Colon (tissue), 2 donors: Measurements from ENCODE around the gene IGFL4.

Experiments used
- FAIRE-seq: peaks from 2 replicates; lab custom pipeline; 2012; peaks lifted over from hg19 to GRCh38; lab: Jason Lieb, UNC
- donor health status: control.
- donor health status: control.

The IGFL4 gene

DNA sequence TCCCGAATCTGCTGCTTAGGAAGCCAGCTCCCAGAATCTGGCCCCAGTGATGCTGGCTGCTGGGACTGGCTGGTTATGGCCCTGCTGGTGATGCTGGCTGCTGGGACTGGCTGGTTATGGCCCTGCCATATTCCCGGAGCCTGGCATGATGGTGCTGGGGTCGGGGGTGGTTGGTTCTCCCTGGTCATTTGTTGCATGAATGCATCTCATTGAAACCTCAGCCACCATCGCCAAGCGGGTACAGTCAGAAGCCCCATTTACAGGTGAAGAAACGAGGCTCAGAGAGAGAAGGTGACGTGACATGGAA, 20.0 kb downstream of the IGFL4 start:
- FAIRE-seq, result no peak

DNA sequence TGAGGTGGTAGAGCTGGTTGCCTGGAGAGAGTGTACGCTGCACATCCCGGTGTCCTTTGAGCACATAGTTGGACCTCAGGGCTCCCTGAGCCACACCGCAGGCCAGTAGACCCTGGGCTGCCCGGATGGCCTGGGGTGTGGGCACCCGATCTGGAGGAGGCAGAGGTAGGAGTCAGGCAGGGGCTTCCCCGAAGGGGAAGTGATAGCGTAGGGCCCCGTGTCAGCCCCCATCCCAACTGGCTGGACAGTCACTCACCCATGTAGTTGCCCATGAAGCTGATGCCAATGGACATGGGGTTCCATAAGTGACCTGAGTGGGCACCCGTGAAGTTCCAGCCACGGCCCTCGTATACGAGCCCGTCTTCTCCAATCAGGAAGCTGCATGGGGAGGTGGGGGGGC, 21.5 kb downstream of the IGFL4 start:
- no peak for FAIRE-seq

DNA sequence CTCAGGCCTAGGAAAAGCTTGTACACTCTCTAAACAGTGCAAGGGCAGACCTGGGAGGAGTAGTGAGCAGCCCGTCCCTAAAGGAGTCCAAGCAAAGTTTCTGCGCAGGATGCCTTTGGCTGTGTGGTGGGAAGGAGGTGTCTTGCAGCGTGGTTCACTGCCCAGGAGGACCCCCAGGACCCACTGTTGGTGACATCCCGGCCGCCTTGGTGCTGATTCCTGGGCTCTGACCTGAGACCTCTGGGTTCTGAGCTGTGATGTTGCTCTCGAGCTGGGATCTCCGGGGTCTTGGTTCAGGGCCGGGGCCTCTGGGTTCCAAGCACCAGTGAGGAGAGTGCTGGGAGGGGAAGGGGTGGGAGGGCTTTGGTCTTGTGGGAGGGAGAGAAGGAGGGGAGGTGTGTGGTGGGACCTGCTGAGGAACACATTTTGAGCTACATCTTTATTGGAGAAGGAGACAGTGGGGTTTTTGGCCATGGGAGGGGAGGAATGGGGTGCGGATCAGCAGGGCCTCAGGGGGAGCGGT, 22.0 kb downstream of the IGFL4 start:
- FAIRE-seq, result no peak

DNA sequence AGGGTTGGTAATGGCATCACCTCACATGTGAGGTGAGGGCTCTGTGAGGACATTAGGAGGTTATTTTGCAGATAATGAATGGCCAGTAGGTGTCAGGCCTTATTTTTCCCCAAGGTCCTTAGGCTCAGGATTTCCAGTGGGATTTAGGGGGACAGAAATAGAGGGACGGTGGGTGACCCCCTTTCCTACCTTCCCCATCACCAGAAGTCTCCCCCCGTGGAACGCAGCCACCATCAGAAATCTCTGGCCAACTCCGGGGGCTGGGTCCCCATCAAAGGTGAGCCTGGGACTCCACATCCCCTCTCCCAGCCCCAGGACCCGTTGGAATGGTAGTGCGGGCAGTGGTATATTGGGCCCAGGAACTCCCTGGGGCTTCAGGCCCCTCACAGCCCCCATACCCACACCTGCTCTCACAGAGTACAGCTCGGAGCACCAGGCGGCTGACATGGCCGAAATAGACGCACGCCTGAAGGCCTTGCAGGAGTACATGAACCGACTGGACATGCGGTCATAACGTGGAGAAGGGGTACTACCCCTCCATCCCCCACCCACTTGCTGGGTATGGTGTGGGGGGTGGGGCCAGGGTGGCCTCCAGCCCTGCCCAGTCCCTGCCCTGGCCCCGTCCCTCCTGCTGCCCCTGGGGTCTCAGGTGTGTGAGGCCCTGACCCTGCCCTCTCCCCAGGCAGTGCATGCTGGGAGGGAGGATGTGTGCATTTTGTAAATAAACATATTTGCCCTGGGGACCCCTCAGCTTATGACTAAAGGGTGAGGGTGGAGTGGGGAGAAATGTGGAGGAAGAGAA, 22.7 kb downstream of the IGFL4 start:
- no peak for FAIRE-seq

DNA sequence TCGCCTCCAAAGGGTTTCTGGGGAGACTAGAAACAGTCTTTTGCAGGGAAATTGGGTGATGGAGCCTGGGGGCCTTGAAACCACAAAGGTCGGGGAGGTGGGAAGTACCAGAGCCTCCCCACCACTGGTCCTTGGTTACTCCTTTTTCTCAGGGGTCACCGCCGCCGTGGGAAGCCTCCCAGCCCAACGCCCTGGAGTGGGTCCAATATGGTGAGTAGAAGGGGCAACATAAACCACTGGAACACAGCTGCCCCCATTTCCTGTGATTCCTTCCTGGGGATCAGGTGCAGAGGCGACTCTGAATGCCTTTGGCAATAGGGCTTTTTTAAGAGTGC, 23.7 kb downstream of the IGFL4 start:
- no peak for FAIRE-seq

DNA sequence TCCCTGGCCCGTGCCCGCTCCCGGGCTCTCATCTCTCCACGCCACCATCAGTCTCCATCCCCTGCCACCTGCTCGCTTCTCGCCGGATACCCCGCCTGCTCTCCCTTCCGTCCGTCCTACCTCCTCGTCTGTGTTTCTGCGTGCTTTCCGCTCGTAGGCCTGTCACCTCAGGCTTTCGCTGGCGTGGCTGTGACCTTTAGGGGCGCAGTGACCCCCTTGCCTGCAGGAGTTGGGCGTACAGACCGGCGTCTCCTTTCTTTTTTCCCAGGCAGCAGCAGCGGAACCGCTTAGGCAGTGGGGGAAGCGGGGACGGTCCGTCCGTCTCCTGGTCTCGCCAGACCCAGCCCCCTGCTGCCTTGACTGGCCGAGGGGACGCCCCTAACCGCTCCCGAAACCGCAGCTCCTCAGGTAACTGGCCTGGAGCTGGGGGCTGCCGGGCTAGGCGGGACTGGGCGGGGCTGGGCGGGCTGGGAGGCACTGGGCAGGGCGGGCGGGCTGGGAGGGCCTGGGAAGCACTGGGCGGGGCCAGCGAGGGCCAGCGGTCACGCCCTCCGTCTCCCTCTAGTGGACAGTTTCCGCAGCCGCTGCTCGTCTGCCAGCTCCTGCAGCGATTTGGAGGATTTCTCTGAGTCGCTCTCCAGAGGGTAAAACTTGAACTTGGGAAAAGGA, 24.2 kb downstream of the IGFL4 start:
- FAIRE-seq, result no peak

DNA sequence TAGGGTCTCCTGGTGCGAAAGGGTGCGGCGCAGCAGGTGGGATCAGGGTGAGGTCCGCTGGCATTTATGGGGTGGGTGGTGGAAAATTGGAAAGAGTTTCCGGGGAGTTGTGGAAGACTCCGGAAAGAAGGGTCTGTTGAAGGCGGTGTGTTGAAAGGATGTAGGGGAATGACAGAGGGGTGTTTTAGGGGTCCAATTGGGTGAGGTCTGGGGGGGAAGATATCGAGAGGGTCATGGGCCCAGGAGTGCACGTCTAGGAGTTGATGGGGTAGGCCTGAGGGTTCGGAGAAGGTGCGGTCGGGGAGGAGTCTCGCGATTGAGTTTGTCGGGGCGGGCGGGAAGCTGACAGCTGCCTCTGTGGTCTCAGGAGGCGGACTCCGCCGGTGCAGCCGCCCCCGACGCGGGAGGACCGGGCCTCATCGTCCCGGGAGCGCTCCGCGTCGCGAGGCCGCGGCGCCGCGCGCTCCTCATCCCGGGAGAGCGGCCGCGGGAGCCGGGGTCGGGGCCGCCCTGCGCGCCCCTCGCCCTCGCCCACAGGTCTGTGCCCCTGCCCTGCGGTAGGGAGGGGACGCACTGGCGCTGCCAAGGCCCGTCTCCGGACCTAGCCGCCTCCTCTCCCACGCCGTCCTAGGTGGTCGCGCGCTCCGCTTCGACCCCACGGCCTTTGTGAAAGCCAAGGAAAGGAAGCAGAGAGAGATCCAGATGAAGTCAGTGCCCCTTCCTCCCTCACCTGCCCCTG, 24.9 kb downstream of the IGFL4 start:
- FAIRE-seq, result no peak

DNA sequence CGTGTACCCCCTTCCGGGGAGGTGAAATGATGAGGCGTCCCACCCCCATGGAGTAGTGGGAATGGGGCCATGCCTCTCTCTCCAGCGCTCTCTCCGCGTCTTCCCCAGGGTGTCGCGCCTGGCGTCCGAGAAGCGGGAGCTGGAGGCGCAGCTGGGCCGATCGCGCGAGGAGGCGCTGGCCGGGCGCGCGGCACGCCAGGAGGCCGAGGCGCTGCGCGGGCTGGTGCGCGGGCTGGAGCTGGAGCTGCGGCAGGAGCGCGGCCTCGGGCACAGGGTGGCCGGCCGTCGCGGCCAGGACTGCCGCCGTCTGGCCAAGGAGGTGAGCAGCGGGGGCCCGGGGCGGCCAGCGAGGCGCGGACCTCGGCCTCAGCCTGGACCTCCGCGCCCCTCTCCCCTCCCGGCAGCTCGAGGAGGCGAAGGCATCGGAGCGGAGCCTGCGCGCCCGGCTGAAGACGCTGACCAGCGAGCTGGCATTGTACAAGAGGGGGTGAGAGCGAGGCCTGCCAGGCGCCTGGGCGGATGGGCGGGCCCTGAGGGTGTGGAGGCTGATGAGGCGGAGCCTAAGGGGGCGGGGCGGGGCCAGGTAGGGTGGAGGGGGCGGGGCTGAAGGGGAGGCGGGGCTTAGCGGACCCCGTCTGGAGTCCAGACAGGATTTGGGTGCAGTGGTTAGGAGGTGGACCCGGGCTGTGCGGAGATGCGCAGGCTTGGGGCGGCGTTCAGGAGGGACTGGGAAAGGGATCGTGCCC, 25.7 kb downstream of the IGFL4 start:
- FAIRE-seq, result no peak

DNA sequence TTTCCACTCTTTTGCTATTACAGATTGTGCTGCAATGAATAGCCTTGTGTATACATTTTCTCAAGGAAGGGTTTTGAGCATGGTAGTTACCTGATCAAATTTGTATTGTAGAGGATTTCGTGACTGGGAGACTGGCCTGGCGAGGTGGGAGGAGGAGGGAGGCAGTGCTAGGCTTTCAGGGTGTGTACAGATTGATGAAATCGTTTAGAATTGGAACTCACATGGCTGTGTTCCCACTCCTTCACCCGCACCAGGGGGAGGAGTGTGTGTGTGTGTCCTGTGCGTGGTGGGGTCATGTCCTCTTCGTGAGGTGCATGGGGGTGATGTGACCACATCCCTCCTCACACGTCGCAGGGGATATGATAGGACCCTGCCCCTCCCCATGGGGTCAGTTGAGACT, 26.3 kb downstream of the IGFL4 start:
- FAIRE-seq, result no peak

DNA sequence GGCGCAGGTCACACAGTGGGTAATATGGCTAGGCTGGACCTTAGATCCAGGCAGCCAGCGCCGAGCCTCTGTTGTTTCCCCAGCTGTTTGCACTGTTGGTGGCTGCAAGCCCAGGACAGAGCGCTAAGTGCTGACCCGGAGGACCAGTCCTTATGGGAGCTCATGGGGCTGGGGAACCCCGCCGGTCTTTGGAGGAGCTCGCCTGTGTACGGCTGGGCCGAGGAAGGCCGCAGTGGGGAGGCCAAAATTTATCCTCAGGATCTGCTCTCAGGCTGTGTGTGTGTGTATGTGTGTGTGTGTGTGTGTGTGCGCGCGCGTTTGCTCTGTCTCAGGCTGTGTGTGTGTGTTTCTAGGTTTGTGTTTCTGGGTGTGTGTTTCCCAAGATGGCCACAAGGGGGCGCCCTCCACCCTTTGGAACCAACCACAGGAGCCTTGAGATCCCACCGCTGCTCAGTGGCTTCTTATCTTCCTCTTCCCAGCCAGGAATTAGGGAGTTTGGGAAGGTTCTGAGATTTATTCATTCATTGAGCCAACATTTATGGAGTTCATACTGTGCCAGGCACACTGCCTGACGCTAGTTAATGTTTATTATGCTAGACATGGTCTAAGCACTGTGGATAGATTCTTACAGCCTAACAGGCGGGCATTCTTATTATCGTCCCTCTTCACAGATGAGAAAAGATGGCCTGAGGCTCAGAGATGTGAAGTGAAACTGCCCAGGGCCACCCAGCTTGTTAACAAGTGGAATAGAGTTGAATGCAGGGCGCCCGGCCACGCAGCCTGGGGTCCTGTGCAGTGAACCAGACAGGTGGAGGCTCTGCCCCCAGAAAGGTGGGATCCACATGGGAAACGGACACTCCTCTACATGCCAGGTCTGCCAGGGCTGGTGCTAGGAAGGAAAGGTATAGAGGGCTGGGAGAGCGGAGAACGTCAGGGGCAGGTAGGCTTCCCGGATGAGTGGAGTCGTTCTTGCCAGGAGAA, 31.0 kb downstream of the IGFL4 start:
- no peak for FAIRE-seq

DNA sequence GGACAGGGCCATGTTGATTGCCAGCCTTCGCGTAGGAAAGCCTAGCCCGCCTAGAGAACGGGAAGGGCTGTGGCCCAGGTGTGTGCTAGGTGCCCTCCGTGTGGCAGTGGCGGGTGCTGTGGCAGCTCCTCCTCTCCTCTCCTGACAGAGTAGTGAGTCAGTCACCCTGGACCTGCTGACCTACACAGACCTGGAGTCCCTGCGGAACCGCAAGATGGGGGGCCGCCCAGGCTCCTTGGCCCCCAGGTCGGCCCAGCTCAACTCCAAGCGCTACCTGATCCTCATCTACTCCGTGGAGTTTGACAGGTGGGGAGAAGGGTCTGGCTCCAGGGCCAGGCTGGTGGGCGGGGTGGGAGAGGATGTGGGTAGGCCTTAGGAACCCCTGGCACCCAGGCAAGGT, 34.4 kb downstream of the IGFL4 start:
- FAIRE-seq, result no peak

DNA sequence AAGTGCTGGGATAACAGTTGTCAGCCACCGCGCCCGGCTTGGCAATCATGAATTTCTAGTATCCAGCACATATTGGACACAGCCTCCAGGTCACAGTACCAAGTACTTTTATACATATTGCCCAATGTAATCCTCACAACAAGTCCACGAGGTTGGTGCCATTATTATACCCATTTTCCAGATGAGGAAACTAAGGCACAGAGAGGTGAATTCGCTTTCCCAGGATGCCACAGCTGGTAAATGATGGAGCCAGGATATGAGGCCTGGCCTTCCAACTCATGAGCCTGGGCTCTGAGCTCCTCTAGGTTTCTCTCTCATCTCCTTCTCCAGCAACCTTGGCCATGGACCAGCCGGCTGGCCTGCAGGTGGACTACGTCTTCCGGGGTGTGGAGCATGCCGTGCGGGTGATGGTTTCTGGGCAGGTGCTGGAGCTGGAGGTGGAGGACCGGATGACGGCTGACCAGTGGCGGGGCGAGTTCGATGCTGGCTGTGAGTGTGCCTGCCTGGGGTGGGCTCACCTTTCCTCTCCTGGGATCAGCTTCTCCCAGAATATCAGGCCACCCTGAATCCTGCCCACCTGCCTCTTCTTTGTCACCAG, 38.0 kb downstream of the IGFL4 start:
- FAIRE-seq, result no peak

DNA sequence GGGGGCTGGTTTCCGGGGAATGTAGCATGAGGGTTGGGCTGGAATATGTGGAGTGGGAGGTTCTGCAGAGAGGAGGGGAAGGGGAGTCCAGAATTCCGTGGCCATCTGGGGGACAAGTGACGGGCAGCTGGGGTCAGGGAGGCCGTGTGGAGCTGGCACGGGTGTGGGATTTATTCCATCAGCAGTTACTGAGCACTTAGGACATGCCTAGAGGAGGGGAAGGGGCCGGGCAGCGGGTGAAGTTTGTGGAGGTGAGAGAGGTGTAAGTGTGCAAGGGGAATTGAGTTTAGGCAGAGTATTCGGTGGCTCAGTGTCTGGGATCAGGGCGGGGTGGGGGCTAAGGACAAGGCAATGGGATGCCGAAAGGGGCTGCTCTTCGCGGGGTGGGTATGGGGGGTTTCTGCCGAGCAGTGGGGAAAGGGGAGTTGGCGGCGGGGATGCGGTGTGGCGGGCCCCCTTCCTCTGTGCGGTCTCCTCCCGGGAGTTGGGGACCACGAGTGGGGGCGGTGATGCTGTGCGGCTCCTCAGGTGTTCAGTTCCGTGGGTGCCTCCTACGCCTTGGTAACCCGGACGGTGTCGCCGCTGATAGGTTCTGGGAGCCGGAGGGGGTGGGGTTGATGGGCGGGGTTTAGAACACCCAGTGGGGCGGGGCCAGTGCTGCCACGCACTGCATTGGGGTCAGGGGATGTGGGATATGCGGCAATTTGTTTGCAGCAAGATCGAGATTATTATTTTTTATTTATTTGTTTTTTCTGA, 40.1 kb downstream of the IGFL4 start:
- no peak for FAIRE-seq

DNA sequence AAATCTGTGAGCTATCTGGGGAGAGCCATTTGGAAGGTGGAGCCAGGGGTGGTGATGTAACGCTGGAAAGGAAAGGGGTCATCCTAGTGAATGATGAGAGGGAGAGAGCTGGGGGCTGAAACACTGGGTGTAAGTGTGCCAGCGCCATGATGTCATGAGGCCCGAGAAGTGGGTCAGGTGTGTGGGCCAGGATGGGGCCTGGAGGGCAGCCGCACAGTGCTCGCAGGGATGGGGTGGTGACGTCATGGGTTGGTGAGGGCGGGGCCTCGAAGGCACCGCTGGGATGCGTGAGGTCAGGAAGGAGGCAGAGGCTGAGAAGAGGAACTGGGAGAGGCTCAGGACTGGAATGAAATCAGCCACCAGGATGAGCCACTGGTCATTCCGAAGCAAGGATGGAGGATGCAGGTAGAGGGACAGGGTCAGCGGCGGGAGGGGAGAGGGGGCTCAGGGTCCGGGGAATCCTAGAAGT, 41.1 kb downstream of the IGFL4 start:
- no peak for FAIRE-seq

DNA sequence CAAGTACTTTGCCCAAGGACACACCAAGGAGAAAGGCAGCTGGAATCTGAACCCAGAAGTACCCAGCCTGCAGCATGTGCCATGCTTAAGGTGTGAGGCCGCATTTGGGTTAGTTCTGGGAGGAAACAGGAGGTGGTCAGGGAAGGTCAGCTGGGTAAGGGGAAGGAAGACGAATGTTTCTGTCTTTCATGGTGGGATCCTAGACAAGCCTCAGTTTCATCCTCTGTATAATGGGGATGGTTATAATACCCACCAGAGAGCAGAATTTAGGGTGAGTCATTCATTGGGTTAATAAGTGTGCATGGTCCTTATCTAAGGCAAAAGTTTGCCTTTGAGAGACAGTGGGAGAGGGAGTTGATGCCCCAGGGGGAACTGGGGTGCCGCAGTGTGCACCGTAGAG, 42.0 kb downstream of the IGFL4 start:
- no peak for FAIRE-seq

DNA sequence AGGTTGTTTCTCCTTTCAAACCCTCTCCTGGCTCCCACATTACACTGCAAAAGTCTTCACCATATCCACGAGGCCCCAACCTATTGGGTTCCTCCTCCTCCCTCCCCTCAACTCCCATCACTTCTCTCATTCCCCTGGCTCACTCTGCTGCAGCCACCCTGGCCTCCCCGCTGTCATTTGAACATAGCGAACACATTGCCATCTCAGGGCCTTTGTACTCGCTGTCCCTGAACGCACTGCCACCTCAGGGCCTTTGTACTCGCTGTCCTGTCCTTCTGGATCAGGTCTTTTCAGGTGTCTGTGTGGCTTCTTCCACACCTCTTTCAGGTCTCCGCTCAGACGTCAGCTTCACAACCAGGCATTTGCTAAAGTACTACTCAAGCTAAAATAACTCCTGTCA, 43.9 kb downstream of the IGFL4 start:
- no peak for FAIRE-seq

DNA sequence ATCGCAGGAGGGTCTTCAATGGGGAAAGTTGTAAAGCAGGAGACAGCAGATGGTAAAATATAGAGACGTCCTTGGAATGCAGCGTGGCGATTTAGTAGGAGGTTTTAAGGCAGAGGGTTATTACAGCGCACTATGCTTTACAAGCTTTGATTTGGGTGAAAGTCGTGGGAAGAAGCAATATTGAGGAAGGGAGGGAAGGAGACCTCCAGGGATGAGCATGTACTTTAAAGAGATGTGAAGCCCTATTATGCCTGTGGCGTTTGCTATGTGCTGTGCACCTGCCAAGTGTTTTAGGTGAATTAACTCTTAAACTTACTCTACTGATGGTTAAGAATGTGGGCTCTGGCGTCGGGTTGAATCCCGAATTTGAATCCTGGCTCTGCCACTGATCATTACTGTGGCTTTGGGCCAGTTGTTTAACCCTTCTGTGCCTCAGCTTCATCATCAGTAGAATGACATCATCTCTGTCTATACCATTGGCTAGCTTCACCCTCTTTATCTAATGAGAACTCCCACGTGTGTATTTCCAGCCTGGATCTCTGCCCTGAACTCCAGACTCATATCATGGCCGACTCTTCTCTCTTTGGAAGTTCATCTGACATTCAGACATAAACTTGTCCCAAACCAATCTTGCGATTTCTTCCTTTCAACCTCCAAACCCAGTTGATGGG, 45.0 kb downstream of the IGFL4 start:
- no peak for FAIRE-seq

DNA sequence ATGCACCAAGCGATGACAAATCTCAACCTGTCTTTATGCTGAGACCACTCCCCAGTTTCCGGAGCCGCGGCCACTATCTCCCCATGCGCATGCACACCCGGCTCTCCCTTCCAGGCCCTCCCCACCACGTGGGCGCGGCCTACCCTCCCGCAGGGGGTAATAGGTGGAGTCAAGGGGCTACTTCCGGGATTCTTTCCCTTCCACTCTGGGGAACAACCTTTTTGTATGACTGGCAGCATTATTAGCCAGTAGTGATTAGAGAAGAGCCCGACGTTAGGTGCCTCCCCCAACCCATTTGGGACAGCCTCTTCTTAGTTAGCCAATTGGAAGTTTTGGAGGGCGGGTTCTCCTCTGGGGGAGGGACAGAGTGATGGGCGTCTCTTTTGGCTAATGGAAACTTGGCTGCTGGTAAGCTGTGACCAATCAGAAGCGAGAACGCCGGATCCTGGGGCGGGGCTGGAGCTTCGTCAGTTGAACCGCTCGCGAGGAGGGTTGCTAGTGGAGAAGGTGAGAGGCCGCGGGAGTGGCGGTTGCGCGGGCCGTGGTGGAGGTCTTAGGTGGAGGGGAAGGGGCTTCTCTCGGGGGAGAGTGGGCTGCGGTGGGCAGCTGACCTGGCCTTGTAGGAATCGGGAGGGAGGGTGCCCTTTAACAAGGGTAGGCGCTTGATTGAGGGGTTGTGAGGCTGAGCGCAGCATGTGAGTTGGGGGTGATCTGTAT, 45.6 kb downstream of the IGFL4 start, which contains the start of gene CCDC61:
TSS of gene CCDC61 (plus strand) at position 470 of the 717 bp plus-strand sequence. CDS start 7,552 bp downstream, outside the sequence.
- peak; percentile 98 for FAIRE-seq
